Upper lobe of right lung (tissue), 1 donor: ENCODE measurements around the gene FAS. TPM values are rescaled to one million over a fixed set of nuclear protein-coding genes. Genes with fewer than 3 reads are reported as not detected.
A peak's percentile ranks its signal among the peaks of the same experiment; 100 is the strongest.

ENCODE experiments used
- ATAC-seq: fragments of 200-7000 bp; cut with Tn5 transposase; one replicate; pipeline ENCODE4 v1.9.1; 2020; ENCODE audit warnings: mild to moderate bottlenecking, moderate library complexity
- DNase-seq: peaks from one replicate; pipeline ENCODE4 v3.0.0-alpha.2; 2020
- H3K27ac ChIP-seq: fragments of 200-600 bp; one replicate; pipeline ENCODE4 v1.8.0; 2022
- H3K27me3 ChIP-seq: fragments of 200-600 bp; one replicate; pipeline ENCODE4 v1.8.0; 2022; ENCODE audit warnings: mild to moderate bottlenecking
- H3K36me3 ChIP-seq: fragments of 200-600 bp; one replicate; pipeline ENCODE4 v1.8.0; 2022
- H3K4me1 ChIP-seq: fragments of 200-600 bp; one replicate; pipeline ENCODE4 v1.8.0; 2022
- H3K4me3 ChIP-seq: fragments of 200-600 bp; one replicate; pipeline ENCODE4 v1.8.0; 2022; ENCODE audit warnings: mild to moderate bottlenecking
- H3K9me3 ChIP-seq: fragments of 200-600 bp; one replicate; pipeline ENCODE4 v1.8.0; 2022
- CTCF ChIP-seq: fragments of 200-600 bp; IDR thresholded peaks from one replicate; pipeline ENCODE4 v1.8.0; 2022; ENCODE audit warnings: antibody characterized with exemption
- intact Hi-C: fragments of 100-400 bp; cut with DNase I; formaldehyde crosslinking; loops from one replicate; pipeline ENCODE4 v1.11.0; 2022
- microRNA-seq: library from miRNA; unstranded; fragments of <30 nt; microRNA quantifications from one replicate; pipeline ENCODE4 v1.2.0, GENCODE V29; 2020; ENCODE audit warnings: borderline microRNAs expressed
- total RNA-seq: library from RNA; stranded (reverse); fragmentation: NEBNext Ultra II Directional; extraction: Animal tissue kit (Norgen Biotek cat#: 25700); gene quantifications from one replicate; pipeline ENCODE4 v1.2.1, GENCODE V29; 2021
- donor health status: DM: no; HTN: yes; CAD: no; lungs with severe emphysema.

Gene FAS
- total RNA-seq, 1 donor from 2014 or later = 41.2 TPM

GRCh38 chr10:89063465-89063864 lies 72.9 kb downstream of the FAS start:
- DNase-seq = no peak
- Histone ChIP-seq H3K4me3 (no peak overlapping the region), H3K27ac (no peak overlapping the region), H3K9me3 (no peaks in the 10 kb centered on the region), H3K4me1 (peaks cover 2% of the 10 kb centered on the region), H3K27me3 (no peaks in the 10 kb centered on the region), H3K36me3 (no peaks in the 10 kb centered on the region)
- no peak for TF ChIP-seq CTCF
- no peak for ATAC-seq
- intact Hi-C loops = no loop called here

GRCh38 chr10:89064748-89065147 lies 74.2 kb downstream of the FAS start:
- no peak overlapping the region for H3K4me3 ChIP-seq
- H3K27ac ChIP-seq = peak overlapping the region; percentile 39
- no peaks in the 10 kb centered on the region for H3K36me3 ChIP-seq
- H3K9me3 ChIP-seq = no peaks in the 10 kb centered on the region
- no peak for TF ChIP-seq CTCF
- DNase-seq = no peak
- intact Hi-C loops = no loop called here
- H3K4me1 ChIP-seq = peaks cover 2% of the 10 kb centered on the region
- H3K27me3 ChIP-seq = no peaks in the 10 kb centered on the region
- ATAC-seq = no peak

Small RNAs within 50 kb of the gene (microRNA-seq; reads per million reads assigned to microRNA genes)
- gene MIR4679-1 = not detected
- not detected for gene MIR4679-2

Other genes with a start within 250 kb of the FAS start
- gene LIPN, start 230.8 kb upstream of the FAS start, total RNA-seq = 1.0 TPM
- not detected for gene LIPM, start 188.1 kb upstream of the FAS start, total RNA-seq
- 2.3 TPM for gene ANKRD22, start 139.0 kb upstream of the FAS start, total RNA-seq
- gene STAMBPL1, start 110.6 kb upstream of the FAS start, total RNA-seq = 6.8 TPM
- 478 TPM for gene ACTA2, start 38.0 kb upstream of the FAS start, total RNA-seq
- gene CH25H, start 216.5 kb downstream of the FAS start, total RNA-seq = 7.8 TPM